DOHH2 (cell line): ENCODE data around the gene SLC16A7.

Source experiments
- H3F3A ChIP-seq: fragments of 200-600 bp; sonication (generic), shearing (Covaris generic); 2 replicates; pipeline ENCODE4 v1.6.0; 2016; ENCODE audit warnings: antibody characterized with exemption, mild to moderate bottlenecking; ENCODE audit not compliant: control insufficient read depth, insufficient read depth
- H3K27ac ChIP-seq: fragments of 200-600 bp; sonication (generic); 2 replicates; pipeline ENCODE4 v1.5.1; 2014; ENCODE audit warnings: low read depth, mild to moderate bottlenecking, low read length, moderate library complexity
- H3K27me3 ChIP-seq: fragments of 200-600 bp; sonication (generic); 2 replicates; pipeline ENCODE4 v1.6.1; 2014; ENCODE audit warnings: mild to moderate bottlenecking, low read length, mixed read lengths; ENCODE audit not compliant: control insufficient read depth
- H3K36me3 ChIP-seq: fragments of 200-600 bp; sonication (generic); 2 replicates; pipeline ENCODE4 v1.6.1; 2014; ENCODE audit warnings: mild to moderate bottlenecking, low read length, moderate library complexity, mixed read lengths; ENCODE audit not compliant: control insufficient read depth
- H3K4me1 ChIP-seq: fragments of 200-600 bp; sonication (generic); 2 replicates; pipeline ENCODE4 v1.6.1; 2014; ENCODE audit warnings: mild to moderate bottlenecking, low read length, mixed read lengths; ENCODE audit not compliant: control insufficient read depth
- H3K4me2 ChIP-seq: fragments of 200-600 bp; sonication (generic); 2 replicates; pipeline ENCODE4 v1.6.0; 2014; ENCODE audit warnings: mild to moderate bottlenecking, low read length, moderate library complexity
- H3K4me3 ChIP-seq: fragments of 200-600 bp; sonication (generic); 2 replicates; pipeline ENCODE4 v1.5.1; 2014; ENCODE audit warnings: mild to moderate bottlenecking, low read length, mixed read lengths
- H3K79me2 ChIP-seq: fragments of 200-600 bp; sonication (generic); 2 replicates; pipeline ENCODE4 v1.6.1; 2014; ENCODE audit warnings: mild to moderate bottlenecking, low read length, mixed read lengths; ENCODE audit not compliant: control insufficient read depth
- H3K9me2 ChIP-seq: fragments of 200-600 bp; sonication (generic); replicated peaks from 2 replicates; pipeline ENCODE4 v1.6.1; 2014; ENCODE audit warnings: mild to moderate bottlenecking, low read length, mixed read lengths; ENCODE audit not compliant: control insufficient read depth
- H3K9me3 ChIP-seq: fragments of 200-600 bp; sonication (generic); 2 replicates; pipeline ENCODE4 v1.6.1; 2014; ENCODE audit warnings: antibody characterized with exemption, low read length, mixed read lengths; ENCODE audit not compliant: control insufficient read depth, insufficient read depth
- H4K20me1 ChIP-seq: fragments of 200-600 bp; sonication (generic); 2 replicates; pipeline ENCODE4 v1.6.0; 2014; ENCODE audit warnings: low read depth, mild to moderate bottlenecking, antibody characterized with exemption, low read length, moderate library complexity; ENCODE audit not compliant: control insufficient read depth, insufficient read depth
- CTCF ChIP-seq: fragments of 200-600 bp; sonication (generic); IDR thresholded peaks from one replicate; pipeline ENCODE4 v1.5.1; 2014; ENCODE audit warnings: antibody characterized with exemption, mild to moderate bottlenecking, low read depth, low read length; ENCODE audit not compliant: poor library complexity, severe bottlenecking
- EZH2phosphoT487 ChIP-seq: fragments of 200-600 bp; sonication (generic); IDR thresholded peaks from 2 replicates; pipeline ENCODE4 v1.6.1; 2017; ENCODE audit warnings: borderline replicate concordance, mild to moderate bottlenecking, antibody characterized with exemption, low read length, moderate library complexity, mixed read lengths

SLC16A7 gene

GRCh38 chr12:59579631-59580030 lies 16.2 kb upstream of the SLC16A7 start:
- Histone ChIP-seq H3K4me1 (no peaks in the 10 kb centered on the region), H3K27me3 (peaks cover 9% of the 10 kb centered on the region; the same call in 1 of the 2 replicates), H3F3A (no peaks in the 10 kb centered on the region), H3K79me2 (no peaks in the 10 kb centered on the region), H4K20me1 (no peaks in the 10 kb centered on the region), H3K4me3 (no peak overlapping the region), H3K27ac (no peak overlapping the region), H3K9me3 (no peaks in the 10 kb centered on the region), H3K4me2 (no peak overlapping the region), H3K36me3 (no peaks in the 10 kb centered on the region), H3K9me2 (no peaks in the 10 kb centered on the region)
- TF ChIP-seq EZH2phosphoT487 (no peak), CTCF (no peak)

- TF ChIP-seq EZH2phosphoT487 (no peak), CTCF (no peak)
- Histone ChIP-seq H3K4me1 (no peaks in the 10 kb centered on the region), H3K9me2 (no peaks in the 10 kb centered on the region), H4K20me1 (no peaks in the 10 kb centered on the region), H3K4me2 (no peak overlapping the region), H3K27ac (no peak overlapping the region), H3K4me3 (no peak overlapping the region), H3K9me3 (no peaks in the 10 kb centered on the region), H3K27me3 (peaks cover 9% of the 10 kb centered on the region; the same call in 1 of the 2 replicates), H3K36me3 (no peaks in the 10 kb centered on the region), H3F3A (no peaks in the 10 kb centered on the region), H3K79me2 (no peaks in the 10 kb centered on the region)
Measured at GRCh38 chr12:59580050-59580449, 15.8 kb upstream of the SLC16A7 start.

GRCh38 chr12:59583003-59583712 lies 12.7 kb upstream of the SLC16A7 start:
- Histone ChIP-seq H3K4me1 (no peaks in the 10 kb centered on the region), H3K79me2 (no peaks in the 10 kb centered on the region), H3F3A (no peaks in the 10 kb centered on the region), H3K9me2 (no peaks in the 10 kb centered on the region), H3K36me3 (no peaks in the 10 kb centered on the region), H3K27ac (no peak overlapping the region), H3K4me2 (no peak overlapping the region), H3K4me3 (no peak overlapping the region), H4K20me1 (no peaks in the 10 kb centered on the region), H3K9me3 (no peaks in the 10 kb centered on the region), H3K27me3 (peaks cover 9% of the 10 kb centered on the region; the same call in 1 of the 2 replicates)
- TF ChIP-seq CTCF (no peak), EZH2phosphoT487 (no peak)
